SIG-M5 treated with dmso at 0.1 percent for 504 hours (cell line): Measurements from ENCODE around the gene SLC16A10.
"Not testable (repeated sequence)": the region's sequence is repeated elsewhere in the genome, so short reads cannot be mapped to it uniquely, and the experiment has no call there.

Experiments
- DNase-seq: peaks from one replicate; lab custom pipeline; 2025; ENCODE audit not compliant: unreplicated experiment; lab: John Stamatoyannopoulos, UW

SLC16A10 gene

DNA sequence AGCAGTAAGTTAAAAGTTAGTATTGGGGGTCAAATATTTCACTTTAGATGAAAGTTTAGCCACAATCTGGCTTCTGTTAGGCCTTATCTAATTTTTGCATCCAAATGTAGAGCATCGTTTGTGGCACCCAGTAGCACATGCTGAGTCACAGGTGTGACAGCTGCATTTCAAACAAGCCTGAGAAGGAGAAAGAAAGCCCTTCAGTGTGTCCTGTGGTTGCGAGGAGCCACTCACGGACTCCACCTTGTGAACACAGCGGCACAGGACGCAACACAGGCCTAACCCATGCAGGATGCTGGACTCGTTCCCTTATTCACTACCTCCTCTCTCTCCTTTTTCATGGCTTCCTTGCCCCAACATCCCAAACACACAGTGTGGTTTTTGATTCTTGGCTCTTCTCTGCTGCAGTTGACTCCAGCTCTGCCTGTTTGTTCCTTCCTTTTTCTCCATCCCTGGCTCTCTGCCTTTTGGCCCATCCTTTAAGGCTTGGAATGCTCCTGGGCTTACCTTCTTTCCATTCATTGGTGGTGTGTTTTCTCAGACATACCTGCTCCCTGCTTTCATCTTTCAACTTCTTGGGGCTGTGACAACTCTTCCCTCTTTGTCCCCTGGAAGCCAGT is 124.2 kb downstream of the SLC16A10 start:
- DNase-seq = no peak

DNA sequence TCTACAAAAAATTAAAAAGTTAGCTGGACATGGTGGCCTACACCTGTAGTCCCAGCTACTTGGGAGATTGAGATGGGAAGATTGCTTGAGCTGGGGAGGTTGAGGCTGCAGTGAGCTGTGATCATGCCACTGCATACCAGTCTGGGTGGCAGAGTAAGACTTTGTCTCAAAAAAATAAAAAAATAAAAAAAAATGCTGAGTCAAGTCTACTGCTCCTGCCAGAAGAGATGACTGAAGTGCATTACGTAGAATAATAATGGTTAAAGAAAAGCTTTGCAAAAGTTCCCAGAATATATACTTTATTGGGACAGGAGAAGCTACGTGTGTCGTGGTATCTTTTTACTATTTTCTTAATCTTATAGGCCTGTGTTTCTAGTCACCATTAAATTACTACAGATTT is 125.3 kb downstream of the SLC16A10 start:
- DNase-seq = no peak

DNA sequence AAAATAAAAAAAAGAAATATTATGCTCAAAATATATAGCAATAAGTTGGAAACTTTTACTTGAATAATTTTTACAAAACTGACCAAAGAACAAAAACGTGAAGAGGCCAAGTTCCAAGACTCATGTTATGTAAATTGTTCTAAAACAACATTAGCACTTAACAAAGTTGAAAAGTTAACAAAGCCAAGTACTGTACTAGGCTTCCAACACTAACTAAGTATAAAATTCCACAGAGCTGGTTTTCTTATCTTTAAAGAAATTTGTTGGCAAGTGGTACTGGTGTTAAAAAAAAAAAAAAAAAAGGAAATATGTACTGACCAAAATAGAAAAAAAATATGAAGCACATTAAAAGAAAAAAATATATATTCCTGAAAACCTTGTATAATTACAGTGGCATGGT is 127.8 kb downstream of the SLC16A10 start:
- no peak for DNase-seq

DNA sequence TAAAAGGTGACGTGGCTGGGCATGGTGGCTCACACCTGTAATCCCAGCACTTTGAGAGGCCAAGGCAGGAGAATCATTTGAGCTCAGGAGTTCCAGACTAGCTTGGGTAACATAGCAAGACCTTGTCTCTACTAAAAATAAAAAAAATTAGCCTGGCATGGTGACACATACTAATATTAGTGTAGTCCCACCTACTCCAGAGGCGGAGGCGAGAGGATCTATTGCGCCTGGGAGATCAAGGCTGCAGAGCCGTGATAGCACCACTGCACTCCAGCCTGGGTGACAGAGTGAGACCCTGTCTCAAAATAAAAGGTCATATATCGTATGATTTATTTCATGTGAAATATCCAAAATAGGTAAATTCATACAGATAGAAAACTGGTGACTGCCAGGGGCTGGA is 132.5 kb downstream of the SLC16A10 start:
- DNase-seq = no peak

DNA sequence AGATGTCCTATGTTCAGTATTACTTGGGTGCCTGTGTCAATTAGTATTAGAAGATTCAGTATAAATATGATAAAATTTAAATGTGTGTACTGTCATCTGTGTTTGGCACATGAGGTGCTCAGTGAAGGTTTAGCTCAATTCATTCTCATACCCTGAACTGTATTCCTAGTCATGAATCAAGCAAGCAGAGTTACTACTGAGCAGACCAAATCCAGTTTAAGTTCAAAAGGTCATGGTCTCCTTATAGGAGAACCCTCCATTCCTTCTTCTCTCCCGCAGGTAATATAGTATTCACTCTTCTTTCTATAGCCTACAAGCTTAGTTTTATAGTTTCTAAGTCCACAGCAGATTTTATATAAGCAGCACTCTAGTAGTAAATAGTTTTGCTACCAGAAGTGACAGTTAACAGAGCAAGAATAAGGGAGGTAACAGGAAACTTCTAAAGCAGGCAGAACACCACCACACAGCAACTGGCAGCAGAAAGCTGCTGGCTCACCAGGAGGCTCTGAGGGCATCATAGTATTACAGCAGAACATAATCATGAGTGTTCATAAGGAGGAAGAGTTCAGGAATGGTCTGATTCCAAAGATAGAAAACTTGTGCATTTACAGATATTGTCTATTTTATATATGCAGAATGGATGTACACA is 133.2 kb downstream of the SLC16A10 start:
- DNase-seq = no peak

DNA sequence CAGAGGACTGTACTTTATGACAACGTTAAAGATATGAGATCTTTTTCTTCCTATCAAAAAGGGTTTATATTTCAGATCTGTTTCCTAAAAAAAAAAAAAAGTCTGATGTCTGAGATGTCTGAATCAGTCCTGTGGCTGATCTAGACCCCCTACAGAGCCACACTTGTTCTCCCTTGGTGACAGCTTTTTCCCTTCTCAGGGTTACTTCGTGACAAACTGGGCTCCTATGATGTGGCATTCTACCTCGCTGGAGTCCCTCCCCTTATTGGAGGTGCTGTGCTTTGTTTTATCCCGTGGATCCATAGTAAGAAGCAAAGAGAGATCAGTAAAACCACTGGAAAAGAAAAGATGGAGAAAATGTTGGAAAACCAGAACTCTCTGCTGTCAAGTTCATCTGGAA is 134.5 kb downstream of the SLC16A10 start:
- DNase-seq = no peak

DNA sequence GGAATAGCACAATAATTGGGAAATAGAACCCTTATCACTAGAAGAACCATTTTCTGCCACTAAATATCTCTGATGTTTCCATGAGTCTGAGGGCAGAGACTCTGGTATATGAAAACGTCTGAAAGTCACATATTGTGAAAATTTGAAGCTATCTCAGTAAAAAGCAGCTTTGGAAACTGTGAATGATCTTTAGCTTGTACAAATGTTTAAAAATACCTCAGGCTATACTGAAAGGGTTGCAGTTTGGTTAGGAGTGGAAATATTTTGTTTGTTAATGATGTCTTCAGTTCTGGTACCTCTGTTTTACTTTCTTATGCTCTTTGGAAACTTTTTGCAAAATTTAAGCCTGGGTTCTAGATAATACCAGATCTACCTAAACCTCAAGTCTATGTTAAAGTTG is 135.0 kb downstream of the SLC16A10 start:
- no peak for DNase-seq

DNA sequence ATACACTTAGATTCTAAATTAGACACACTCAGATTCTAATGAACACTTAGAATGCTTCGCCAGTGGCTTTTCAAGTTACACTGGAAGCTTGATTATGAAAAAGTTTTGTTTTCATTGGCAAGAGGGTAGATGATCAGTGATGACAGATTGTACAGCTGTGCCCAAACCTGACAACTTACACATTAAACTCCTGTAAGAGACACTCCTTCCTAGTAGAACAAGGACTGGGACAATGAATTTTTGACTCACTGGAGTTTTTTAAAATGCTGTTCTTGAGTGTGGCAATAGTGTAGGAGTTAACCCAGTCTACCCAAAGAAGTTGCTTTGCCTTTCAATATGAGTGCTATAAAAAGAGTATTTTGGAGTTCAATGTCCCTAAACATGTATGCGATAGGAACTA is 140.8 kb downstream of the SLC16A10 start:
- DNase-seq = peak; percentile 9

DNA sequence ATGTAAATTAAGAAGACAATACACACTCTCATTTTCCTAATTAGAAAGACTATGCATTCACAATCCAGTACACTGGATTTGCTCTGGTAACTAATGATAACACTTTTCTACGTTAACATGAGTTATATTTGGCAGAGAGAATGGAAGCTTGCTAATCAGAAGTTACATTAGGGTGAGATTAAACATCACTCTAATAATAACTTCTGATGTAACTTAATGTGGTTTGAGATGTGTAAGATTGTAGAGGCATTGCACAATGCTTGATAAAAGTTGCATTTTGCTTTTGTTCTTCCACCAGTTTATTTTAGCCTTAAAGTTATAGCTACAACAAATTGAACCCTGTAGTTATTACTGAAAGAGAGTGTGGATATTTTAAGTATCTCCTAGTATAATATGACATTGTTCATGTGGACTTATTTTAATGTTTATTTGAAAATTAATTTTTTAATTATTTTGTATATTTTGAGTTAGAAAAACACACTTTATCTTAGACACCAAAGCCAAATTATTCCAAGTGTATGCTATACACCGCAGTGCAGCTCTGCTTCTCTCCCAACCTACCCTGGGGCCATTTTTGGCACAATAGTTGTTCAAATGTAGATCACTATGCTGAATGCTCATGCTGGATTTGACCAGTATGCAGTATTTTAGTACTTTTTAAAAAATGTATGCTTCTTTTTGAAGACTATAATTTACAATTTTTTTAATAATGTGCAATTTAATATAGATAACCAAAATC is 143.2 kb downstream of the SLC16A10 start:
- peak; percentile 74 for DNase-seq

DNA sequence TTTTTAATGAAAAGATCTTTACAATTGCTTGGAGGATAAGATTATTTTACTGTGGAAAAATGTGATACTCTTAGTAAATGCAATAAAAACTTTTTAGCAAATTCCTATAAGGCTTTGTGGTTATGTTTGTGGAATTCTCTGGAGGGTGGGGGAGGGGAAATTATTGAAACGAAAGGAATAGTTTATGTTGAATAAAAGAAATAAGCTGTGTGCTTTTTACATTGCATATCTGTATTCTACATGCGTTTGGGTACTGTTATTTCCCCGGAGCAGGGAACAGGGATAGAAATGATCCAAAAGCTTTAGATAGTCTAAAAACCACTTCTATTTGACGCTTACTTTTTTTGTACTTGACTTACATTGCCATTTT is 143.8 kb downstream of the SLC16A10 start:
- DNase-seq = no peak

DNA sequence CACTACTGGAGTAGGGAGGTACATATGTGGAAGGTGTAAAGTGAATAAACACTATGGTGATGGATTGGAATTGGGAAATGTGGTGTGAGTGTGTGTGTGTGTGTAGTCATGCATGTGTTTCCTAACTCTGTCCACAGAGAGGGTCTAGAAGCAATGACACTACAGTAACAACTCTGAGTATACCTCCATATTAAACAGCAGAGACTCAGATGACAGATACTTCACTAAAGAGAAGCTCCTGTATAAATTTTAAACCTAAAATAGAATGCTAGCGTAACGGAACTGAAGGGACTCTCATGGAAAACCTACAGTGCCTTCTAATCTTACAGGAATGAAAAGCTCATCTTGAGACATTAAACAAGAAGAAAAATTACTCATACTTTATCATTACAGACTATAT is 150.5 kb downstream of the SLC16A10 start:
- DNase-seq = no peak

DNA sequence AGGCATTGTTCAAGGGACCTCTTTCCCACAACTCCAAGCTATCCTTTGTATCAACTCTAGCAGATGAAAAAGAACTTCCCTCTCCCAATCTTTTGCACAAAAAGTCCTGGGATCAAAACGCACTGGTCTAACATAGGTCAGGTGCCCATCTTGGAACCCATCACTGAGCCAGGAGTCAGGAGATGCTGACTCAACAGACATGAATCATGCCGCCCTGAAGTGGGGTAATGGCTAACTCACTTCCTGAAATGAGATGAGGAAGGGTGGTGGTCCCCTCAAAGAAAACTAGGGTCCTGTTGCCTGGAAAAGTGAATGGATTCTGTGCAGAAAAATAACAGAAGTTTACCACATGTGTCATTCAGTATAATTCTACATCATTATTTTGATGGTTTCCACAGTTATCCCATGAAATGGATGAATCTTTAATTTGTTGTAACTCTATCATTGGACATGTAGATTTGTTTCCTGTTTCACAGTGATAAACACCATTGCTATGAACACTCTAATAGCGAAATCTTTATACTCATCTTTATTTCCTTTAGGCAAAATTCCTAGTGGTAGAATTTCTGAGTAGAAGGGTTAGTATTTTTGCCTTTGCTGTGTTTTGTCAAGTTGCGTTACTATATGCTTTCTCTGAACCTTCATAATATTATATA is 151.3 kb downstream of the SLC16A10 start:
- DNase-seq = no peak

DNA sequence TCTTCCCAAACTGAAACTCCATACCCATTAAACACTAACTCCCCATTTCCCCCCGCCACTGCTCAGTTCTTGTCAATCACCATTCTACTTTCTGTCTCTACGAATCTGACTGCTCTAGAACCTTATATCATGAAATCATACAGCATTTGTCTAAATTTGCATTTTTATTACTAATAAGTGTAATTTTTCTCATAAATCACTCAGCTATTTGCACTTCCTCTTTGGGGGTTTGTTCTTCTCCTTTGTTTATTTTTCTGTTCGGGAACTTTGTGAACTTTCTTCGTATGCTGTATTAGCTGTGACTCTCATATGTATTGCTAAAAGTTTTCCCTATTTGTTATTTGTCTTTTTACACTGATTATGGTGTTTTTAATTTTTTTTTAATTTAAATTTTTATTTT is 152.2 kb downstream of the SLC16A10 start:
- no peak for DNase-seq

DNA sequence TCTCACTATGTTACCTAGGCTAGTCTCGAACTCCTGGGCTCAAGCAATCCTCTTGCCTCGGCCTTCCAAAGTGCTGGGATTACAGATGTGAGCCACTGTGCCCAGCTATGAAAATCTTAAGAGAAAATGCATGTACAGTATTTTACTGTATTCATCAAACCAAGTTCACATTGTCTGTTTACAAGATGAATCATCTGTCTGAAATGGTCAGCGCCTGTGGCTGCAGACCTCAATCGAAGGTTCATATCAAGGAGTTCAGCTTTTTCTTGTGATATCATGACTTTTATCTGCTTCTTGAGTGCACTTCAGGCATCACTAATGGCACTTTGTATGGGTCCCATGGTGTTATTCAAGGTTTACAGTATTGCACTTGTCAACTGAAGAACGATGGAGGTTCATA is 155.1 kb downstream of the SLC16A10 start:
- DNase-seq = no peak

DNA sequence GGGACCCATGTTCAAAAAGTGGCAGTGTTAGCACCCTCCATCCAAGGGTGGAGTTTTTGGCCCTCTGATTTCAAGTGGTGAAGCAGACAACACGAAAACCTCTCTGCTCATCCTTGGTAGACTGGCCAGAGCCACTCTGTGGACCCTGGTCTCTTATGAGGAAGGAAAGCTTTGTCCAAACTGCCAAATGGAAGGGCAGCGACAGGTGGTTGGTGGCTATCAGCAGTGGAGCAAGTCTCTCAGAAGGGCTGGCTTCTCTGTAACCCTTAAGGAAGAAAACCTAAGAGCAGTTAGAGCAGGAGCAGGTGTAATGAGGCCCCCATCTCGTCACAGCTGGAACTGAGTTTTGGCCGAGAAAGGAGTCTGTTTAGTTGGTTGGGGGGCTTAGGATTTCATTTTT is 155.8 kb downstream of the SLC16A10 start:
- DNase-seq = no peak

DNA sequence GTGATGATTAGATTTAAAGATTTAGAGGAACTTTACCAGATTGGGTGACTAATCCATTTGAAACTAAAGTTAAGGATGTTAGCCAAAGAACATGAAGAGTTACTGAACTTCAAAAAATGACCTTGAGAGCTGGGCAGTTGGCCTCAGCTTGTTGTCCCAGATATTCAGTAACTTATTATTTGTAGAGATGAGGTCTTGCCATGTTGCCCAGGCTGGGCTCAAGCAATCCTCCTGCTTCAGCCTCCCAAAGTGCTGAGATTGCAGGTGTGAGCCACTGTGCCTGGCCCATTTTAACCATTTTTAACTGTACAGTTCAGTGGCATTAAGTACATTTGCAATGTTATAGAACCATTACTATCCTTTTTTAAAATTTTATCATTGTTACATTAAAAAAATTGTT is 161.5 kb downstream of the SLC16A10 start:
- DNase-seq = no peak

DNA sequence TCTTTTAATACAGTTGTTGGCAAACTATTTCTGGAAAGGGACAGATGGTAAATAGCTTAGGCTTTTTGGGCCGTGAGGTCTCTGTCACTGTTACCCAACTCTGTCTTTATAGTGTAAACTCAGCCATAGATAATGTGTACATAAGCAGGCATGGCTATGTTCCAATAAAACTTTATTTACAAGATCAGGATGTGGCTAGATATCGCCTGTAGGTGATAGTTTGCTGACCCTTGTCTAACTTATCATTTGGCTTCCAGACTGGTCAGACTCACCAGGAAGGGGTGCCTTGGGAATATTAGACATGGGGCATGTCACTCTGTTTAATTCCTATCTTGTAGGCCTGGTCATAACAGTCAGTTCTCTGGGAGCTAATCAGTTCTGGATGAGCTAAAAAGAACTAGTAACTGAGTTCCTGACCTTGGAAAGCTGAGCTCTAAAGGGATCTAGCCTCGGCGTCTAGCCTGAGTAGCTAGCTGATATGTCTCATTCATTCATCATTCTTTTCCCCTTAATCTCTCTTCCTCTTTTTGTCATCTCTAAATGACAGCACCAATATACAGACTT is 163.6 kb downstream of the SLC16A10 start:
- DNase-seq = peak; percentile 41

DNA sequence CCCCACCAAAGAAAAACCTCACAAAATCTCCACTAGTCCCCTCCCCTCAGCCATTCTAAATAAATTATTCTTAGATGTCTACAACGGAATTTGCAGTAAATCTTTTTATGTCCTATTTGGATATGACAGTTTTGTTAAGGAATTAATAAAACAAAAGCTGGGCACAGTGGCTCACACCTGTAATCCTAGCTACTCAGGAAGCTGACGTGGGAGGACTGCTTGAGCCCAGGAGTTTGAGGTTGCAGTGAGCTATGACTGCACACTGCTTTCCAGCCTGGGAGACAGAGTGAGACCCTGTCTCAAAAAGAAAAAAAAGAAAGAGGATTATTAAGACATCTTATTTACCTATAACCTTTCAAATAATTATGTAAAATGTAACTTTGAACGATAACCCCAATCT is 165.4 kb downstream of the SLC16A10 start:
- DNase-seq = no peak

DNA sequence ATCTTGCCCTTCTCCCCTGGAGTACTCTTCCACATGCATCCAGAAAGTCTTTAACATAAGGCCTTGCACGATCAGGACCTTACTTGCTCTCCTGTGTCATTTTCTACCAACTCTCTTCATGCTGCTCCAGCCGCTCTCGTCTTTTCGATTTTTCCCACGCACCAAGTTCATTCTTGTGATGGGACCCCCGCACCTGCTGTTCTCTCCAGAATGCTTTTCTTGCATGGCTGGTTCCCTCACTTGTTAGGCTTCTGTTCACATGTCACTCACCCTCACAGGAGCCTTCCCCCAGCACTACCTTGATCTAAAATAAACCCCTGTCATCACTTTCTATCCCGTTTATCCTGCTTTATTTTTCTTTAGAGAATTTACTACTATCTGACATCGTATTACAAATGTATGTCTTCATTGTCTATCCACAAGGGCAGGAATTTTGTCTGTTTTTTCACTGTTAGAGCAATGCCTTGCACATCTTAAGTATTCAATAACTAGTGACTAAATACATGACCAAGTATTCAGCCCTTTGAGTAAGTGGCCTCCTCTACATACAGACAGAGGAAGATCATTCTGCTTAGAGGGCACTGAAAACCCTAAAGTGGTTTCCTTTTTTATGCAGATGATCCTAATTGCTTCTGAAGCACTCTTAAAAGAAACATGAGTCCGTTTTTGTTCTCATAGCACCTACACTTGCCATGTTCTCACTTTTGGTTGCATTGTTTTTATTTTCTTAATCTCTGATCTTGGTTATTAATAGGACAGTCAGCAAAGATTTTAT is 166.9 kb downstream of the SLC16A10 start:
- DNase-seq = no peak

DNA sequence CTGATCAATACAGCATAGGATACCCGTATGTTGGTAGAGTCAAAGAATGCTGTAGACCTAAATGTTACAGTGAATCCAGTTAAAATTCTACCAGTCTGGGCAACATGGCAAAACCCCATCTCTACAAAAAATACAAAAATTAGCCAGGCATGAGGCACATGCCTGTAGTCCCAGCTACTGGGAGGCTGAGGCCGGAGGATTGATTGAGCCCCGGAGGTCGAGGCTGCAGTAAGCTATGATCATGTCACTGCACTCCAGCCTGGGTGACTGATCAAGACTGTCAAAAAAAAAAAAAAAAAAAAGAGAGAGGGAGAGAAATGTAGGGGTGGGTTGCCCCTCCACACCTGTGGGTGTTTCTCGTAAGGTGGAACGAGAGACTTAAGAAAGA is 167.5 kb downstream of the SLC16A10 start:
- DNase-seq = no peak

DNA sequence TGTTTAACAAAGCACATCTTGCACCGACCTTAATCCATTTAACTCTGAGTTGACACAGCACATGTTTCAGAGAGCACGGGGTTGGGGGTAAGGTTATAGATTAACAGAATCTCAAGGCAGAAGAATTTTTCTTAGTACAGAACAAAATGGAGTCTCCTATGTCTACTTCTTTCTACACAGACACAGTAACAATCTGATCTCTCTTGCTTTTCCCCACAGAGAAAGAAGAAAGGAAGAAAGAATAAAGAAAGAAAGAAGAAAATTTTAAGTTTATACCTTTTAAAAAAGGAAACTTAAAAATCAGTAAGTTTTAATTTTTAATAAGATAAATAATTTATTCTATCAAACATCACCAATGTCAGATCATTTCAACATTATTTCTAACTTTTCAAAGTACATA is 168.5 kb downstream of the SLC16A10 start:
- not testable (repeated sequence) for DNase-seq
